ENCODE data around the gene ADARB2. TPM values are rescaled to one million over a fixed set of nuclear protein-coding genes. Genes with fewer than 3 reads are reported as not detected.

The ADARB2 gene
- total RNA-seq, 4 donors from 2014 or later = 0.32 to 1.6 (median 0.80) TPM

GRCh38 chr10:1297566-1298301, 439.6 kb downstream of the ADARB2 start:
- 59% methylated on average over 14 of the region's 14 CpGs for WGBS
- Histone ChIP-seq H3K9me3 (no peaks in the 10 kb centered on the region), H3K27me3 (peaks cover 7% of the 10 kb centered on the region), H3K27ac (no peak overlapping the region), H3K36me3 (no peaks in the 10 kb centered on the region), H3K4me3 (no peak overlapping the region), H3K4me1 (no peaks in the 10 kb centered on the region)
- TF ChIP-seq CTCF (IDR thresholded peaks at IDR 0.05) = no peak
- TF ChIP-seq POLR2AphosphoS5 (IDR thresholded peaks at IDR 0.05) = no peak
- TF ChIP-seq EP300 (IDR thresholded peaks at IDR 0.05) = no peak
- TF ChIP-seq POLR2A (IDR thresholded peaks at IDR 0.05) = no peak
- DNase-seq (ENCODE audit: low spot score in 2 of 2) = no peak

GRCh38 chr10:1295756-1296480, 441.4 kb downstream of the ADARB2 start:
- no peaks in the 10 kb centered on the region for H3K9me3 ChIP-seq
- H3K27ac ChIP-seq = no peak overlapping the region
- H3K4me1 ChIP-seq = no peaks in the 10 kb centered on the region
- DNase-seq (ENCODE audit: low spot score in 2 of 2) = no peak
- no peak overlapping the region for H3K4me3 ChIP-seq
- 90% methylated on average over 7 of the region's 7 CpGs for WGBS
- no peaks in the 10 kb centered on the region for H3K36me3 ChIP-seq
- TF ChIP-seq POLR2AphosphoS5 (IDR thresholded peaks at IDR 0.05) (no peak), CTCF (IDR thresholded peaks at IDR 0.05) (no peak), EP300 (IDR thresholded peaks at IDR 0.05) (no peak), POLR2A (IDR thresholded peaks at IDR 0.05) (no peak)
- H3K27me3 ChIP-seq = peaks cover 7% of the 10 kb centered on the region

DNA sequence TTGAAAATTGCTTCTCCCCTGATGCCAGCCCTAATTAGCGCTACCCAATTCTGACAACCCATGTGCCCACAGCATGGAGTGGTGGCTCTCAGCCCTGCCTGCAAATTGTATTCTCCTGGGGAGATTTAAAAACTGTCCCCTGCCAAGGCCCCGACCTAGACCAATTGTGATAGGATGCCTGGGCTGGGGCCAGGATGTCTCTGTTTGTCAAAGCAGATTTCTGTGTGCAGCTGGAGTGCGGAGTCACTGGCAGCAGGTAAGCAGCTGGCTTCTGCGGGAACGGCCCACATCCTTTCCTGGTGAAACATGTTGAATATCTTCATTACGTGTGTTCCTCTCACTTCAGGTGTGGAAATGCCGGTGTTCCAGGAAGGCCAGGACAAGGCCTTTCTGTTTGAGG, 442.6 kb downstream of the ADARB2 start:
- H3K4me3 ChIP-seq = no peak overlapping the region
- peaks cover 8% of the 10 kb centered on the region for H3K4me1 ChIP-seq
- H3K27ac ChIP-seq = no peak overlapping the region
- no peak for TF ChIP-seq EP300 (IDR thresholded peaks at IDR 0.05)
- TF ChIP-seq CTCF (IDR thresholded peaks at IDR 0.05) = no peak
- no peak for TF ChIP-seq POLR2AphosphoS5 (IDR thresholded peaks at IDR 0.05)
- TF ChIP-seq POLR2A (IDR thresholded peaks at IDR 0.05) = no peak
- no peaks in the 10 kb centered on the region for H3K36me3 ChIP-seq
- H3K9me3 ChIP-seq = no peaks in the 10 kb centered on the region
- no peak for DNase-seq (ENCODE audit: low spot score in 2 of 2)
- 88% methylated on average over 7 of the region's 7 CpGs for WGBS
- peaks cover 7% of the 10 kb centered on the region for H3K27me3 ChIP-seq

DNA sequence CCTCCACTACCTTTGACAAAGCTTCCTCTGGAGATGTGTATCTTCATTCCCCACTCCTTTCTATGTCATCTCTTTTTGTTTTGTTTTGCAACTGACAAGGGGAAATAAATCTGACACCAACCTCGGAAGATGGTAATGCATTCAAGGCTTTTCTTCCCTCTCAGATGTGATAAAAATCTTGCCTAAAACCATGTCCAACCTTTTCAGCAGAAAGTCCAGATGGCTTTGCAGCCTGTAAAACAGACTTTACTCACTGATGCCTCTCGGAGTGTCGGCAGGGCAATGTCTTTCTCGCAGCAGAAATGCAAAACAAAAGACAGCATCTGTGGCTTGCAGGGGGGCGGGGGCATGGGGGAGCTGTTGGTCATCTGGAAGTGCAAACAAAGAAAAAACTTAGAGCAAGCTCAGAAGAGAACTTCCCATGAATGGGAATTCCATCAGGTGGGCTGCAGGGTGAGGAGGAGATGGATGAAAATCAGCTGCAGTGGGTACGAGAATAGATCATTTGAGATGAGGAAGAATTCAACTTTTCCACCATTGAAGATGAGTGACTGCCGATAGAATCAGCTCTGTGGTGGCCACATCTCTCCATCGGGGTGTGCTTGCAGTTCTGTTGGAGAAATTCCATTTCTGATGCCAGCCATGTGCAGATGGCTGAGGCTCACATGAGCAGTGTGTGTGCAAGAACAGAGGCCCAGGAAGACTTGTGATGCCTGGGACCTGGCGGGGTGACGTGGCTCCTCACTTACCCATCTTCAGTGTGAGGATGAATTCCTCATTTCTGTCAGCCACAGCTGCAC, 443.5 kb downstream of the ADARB2 start:
- H3K36me3 ChIP-seq = no peaks in the 10 kb centered on the region
- no peaks in the 10 kb centered on the region for H3K27me3 ChIP-seq
- H3K9me3 ChIP-seq = no peaks in the 10 kb centered on the region
- DNase-seq (ENCODE audit: low spot score in 2 of 2) = peak in 1 of 2 donors; percentile 41
- WGBS = 51% methylated on average over 8 of the region's 10 CpGs
- no peak overlapping the region for H3K4me3 ChIP-seq
- H3K27ac ChIP-seq = no peak overlapping the region
- TF ChIP-seq EP300 (IDR thresholded peaks at IDR 0.05) (no peak), POLR2A (IDR thresholded peaks at IDR 0.05) (no peak), CTCF (IDR thresholded peaks at IDR 0.05) (no peak), POLR2AphosphoS5 (IDR thresholded peaks at IDR 0.05) (no peak)
- H3K4me1 ChIP-seq = peaks cover 10% of the 10 kb centered on the region

Data from suprapubic skin (tissue), 4 donors.